ENCODE measurements around the gene SPPL2A.
"Not testable (repeated sequence)": the region's sequence is repeated elsewhere in the genome, so short reads cannot be mapped to it uniquely, and the experiment has no call there.

- not testable (repeated sequence) for TF ChIP-seq CTCF (IDR thresholded peaks at IDR 0.05); YY1 (IDR thresholded peaks at IDR 0.05; ENCODE audit: low read depth)
Measured at GRCh38 chr15:50811461-50812180, 46.1 kb upstream of the SPPL2A start.

All from SK-N-SH (cell line).